NAMALWA (cell line): ENCODE results near the gene ADCY6.

Source experiments
- DNase-seq: peaks from one replicate; pipeline ENCODE4 v3.0.0-alpha.2; 2015; ENCODE audit warnings: low spot score

Gene ADCY6

DNA sequence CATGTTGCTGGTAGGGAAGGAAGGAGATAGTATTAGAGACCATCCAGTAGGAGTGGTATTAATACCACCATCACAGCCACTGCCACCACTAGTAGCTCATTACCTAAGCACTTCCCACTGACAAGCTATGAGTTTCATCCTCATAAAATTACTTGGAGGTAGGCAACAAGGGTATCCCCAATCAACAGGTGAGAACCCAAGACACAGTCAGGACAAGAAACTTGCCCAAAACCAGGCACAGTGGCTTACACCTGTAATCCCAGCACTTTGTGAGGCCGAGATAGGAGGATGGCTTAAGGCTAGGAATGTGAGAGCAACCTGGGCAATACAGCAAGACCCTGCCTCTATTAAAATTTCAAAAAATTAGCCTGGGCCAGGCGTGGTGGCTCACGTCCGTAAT is 5.5 kb downstream of the ADCY6 start:
- DNase-seq = no peak

DNA sequence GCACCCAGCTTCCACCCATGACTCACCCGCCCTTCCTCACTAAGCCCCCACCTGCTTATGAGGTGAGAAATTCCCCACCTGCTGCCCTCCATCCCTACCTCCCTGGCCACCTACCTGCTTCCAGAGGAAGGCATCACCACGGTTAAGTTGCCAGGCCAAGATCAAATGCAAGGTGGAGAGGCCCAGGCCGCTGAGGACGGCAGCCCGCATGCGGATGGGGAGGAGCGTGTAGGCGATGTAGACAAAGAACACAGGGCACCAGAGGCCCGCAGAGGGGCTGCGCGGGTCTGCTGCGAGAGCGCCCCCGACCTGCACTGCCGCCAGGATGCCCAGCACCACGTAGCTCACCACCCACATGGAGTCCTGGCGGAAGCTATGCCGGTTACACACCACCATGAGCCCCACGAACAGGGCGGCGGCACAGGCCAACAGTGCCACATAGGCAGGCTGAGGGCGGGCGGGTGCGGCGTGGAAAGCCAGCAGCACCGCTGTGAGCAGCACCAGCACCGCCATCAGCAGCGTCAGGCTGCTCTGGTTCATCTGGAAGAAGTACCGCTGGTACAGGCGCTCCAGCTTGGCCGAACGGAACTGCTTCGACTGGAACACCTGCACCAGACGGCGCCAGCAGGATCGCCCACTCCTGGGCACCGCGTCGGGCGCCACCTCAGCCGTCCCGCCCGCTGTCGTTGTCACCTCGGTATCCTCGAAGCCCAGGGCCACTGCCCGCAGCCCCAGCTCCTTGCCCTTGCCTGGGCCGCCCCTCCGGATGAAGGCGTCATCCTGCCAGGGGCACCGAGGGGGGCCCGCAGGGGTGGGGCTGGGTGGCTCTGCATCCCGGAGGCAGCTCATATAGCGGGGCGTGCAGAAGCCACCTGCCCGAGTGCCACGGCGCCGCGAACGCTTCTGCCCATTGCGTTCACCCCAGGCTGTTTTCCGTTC is 6.2 kb downstream of the ADCY6 start:
- no peak for DNase-seq

DNA sequence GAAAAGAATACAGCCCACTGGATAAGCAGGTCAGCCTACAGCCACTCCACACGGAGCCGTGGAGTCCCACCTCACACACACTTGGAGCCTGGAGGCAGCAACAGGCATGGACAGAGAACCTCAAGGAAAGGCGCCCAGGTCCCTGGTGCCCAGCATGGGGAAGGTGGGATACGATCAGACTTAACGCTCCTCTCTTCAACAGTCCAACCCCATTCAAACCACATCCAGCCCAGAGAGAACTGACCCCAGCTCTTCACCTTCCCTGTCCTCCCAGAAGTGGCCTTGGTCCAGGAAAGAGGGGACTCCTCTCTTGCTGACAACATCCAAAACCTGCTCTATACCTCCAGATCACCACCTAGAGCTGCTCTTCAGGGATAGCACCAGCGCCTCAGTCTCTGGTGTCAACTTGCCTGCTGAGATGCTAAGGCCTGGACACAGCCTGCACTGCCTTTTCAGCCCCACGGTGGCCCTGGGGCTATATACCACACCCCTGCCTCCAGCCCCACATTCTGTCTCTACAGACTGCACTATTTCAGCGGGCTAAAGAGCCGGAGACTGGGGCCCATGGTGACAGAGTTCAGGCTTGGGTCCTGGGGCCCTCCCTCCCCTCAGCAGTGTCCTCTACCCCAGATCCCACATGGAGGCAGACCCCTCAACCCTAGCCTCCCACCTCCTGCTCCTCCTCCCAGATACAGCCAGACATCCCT is 7.0 kb downstream of the ADCY6 start:
- DNase-seq = no peak

DNA sequence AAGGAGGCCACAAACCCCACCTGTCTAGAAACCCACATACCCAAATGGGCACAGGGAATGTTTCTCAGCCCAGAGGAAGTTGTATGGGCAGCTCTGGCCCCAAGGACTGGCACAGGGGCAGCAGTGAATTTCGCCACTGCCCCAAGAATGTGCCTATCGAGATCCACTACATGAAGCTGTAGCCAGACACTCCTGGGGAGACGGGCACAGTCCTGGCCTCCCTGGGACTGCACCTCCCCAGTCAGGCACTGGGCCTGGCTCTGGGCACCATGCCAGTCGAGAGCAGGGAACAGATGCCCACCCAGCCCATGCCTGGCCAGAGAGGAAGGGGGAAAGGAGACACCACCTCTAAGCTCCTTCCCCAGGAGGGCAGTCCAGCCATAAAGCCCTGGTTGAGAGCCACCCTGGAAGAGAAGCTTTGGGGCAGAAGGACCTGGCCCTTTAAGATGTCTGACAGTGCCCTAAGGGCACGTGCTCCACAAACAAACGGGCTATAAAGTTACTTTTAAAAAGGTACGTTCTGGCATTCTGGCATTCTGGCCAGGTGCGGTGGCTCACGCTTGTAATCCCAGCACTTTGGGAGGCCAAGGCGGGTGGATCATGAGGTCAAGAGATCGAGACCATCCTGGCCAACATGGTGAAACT is 8.4 kb downstream of the ADCY6 start:
- no peak for DNase-seq

DNA sequence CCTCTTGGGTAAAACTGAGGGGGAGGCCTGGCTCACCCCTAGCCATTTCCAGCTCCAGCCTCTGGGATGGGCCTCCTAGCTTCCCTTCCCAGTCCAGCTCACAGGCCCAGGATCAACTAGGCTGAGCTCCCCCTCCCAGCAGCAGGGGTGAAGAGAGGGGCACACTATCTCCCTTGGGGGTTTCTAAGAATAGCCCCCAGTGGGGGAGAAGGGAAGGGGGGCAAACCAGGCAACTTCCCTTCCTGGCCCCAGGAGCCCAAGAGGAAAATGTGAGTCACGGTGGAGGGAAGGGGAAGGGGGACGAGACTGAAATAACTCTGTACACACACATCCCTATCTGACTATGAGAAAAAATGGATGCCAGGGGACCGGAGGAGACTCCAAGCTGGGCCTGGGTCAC is 9.0 kb downstream of the ADCY6 start:
- no peak for DNase-seq

DNA sequence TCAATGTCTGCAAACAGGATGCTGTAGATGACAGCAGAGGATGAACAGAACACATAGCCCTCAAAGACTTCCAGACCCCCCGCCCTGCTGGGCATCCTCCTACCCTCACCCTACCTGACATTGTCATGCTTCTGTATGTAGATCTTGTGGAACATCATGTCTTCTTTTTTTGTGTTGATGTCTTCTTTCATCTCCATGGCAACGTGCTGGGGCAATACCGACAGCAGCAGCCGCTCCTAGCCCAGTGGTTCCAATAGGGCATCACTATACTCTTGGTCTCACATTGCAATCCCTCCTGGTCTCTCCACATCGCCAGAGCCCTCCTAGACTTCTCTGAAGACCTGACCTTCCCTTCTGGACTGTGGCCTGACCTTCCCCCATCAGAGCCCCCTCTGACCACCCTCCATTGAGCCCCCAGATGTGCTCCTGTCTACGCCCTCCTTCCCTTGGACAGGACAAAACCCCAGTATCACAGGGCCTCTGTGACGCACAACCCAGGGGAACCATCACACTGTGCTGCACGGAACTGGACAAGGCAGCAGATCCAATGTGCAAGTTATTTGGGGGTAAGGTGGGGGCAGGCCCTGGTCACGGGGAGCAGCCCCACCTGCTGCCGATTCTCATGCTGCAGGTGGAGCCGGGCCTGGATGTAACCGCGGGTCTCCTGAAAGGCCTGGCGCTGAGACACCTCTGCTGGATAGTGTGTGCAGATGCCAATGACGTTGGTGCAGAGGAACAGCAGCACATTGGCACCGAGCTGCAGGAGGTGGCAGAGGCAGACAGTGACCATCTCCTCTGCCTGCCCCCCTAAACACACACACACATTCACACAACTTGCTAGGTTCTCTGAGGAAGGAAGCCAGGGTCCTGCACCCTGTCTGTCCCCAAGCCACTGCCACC is 11.1 kb downstream of the ADCY6 start:
- peak; percentile 20 for DNase-seq

DNA sequence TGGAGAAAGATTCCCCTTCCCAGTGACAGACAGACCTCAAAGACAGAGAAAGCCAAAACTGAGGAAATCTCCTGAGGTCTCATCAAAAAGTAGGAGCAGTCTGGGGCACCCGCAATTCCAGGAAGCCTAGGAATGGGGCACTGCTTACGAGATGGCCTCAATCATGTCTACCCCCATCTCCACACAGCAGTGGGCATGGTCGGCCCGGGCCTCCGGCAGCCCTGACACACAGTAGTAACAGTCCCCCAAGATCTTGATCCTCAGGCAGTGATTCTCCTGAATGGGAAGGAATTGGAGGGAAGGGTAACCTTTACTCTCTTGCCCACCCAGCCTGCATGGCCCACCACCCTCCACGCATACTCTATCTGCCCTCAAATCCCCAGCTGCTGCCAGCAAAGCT is 11.9 kb downstream of the ADCY6 start:
- no peak for DNase-seq

DNA sequence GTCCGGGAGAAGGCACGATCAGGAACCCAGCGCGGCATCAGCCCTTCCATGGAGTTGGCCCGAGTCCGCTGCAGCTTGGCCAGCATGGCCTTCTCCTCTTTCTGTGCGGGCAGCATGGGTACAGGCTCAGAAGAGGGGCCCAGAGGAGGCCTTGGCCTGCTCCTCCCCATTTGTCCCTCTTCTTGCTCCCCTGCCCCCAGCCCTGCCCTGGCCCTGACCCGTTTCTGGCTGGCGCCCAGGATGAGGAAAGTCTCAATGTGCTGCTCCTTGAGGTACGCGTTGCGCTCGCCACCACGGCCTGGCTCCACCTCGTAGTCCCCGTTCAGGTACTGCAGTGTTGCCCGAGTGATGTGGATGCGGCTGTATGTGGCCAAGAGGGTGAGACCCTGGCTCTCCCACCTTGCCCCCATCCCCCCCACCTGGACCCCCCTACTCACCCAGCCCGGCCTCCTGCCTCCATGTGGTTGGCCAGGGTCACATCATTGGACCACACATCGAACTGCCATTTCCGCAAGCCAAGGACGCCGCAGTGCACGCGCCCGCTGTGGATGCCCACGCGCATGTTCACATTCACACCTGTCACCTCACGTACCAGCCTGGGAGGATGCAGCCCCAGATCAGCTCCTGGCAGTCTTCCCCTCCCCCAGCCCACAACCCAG is 12.8 kb downstream of the ADCY6 start:
- DNase-seq = no peak

DNA sequence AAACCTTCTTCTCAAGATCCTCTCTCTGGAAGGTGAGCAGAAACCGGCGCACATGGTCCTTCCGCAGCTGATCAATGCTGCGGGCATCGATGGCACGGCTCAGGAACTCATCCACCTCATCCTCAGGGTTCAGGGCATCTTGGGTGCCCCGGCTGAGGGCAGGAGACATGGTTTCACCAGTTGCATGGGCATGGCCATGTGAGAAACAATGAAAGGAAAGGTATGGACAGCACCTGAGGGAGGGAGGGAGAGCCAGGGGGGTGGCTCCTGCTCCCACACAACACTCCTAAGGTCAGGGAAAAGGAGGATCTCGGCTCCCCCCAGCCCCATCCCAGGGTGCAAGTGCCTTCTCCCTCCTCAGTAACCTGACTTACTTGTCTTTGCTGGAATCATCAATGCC is 13.6 kb downstream of the ADCY6 start:
- DNase-seq = no peak

DNA sequence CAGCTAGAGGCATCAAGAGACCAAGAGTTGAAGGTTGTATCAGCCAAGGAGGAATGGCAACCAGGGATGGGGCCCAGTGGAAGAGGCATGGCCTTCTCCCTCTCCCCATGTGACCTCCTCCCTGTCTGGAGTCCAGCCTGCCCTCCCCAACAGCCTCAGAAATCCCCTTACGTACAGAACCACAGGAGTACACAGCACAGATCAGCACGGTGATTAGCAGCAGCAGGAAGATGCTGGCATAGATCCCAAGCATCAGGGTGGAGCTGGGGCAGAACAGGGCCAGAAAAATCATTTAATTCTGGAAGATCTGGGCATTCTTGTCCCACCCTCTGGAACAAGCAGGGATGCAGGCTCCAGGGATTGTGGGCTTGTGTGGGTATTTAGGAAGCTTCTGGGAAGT is 14.4 kb downstream of the ADCY6 start:
- DNase-seq = no peak

DNA sequence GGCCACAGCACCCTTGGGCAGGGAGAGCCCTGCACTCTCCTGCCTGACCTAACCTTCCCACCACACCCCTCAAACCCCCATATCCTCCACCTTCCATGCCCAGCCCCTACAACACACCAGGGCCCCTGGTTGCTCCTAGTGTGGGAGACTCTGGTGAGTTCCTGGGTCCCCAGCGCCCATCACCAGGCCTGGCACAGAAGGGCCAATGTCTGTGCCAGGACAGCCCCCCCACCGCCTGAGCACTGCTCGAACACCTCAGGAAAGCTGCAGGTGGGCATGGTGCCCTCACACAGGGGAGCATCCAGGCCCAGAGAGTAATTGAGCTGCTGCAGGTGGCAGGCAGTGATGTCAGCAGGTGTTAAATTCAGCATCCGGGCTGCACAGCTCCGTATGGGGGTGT is 15.2 kb downstream of the ADCY6 start:
- no peak for DNase-seq

DNA sequence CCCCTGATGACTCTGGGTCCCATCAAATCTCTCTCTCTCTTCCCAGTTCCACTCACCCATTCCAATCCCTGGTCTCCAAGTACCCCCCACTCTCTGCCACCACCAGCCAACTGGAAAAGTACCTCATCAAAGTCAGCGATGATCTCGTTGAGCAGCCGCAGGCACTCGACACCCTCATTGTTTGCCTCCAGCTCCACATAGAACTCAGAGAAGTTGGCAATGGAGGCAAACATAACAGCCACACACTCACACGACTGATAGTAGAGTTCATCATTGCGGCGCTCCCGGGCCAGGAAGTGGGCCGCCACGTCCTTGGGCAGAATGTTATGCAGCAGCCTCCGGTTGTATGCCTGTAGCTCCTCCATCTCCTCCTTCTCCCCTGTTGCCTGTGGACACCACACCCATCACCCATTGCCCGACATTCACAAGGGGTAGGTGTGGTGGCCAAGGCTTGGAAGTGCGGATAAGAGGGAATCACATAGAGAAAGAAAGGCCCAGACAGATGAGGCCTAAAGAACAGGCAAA is 17.2 kb downstream of the ADCY6 start:
- no peak for DNase-seq

DNA sequence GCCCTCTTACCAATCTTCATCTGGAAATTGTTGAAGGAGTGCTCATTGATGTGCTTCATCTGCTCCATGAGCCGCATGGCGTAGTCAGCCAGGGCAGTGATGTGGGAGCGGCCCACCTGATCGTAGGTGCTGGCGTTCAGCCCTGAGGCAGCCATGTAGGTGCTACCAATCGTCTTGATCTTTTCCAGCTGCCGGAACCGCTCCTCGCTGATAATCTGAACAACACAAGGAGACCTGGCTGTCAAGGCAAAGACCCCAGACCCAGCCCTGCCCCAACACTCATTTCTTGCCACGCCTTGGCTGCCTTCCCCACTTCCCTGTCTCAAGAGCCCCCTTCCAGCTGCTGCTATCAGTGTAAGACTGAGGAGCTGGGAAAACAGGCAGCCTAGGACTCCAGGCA is 18.1 kb downstream of the ADCY6 start:
- DNase-seq = no peak

DNA sequence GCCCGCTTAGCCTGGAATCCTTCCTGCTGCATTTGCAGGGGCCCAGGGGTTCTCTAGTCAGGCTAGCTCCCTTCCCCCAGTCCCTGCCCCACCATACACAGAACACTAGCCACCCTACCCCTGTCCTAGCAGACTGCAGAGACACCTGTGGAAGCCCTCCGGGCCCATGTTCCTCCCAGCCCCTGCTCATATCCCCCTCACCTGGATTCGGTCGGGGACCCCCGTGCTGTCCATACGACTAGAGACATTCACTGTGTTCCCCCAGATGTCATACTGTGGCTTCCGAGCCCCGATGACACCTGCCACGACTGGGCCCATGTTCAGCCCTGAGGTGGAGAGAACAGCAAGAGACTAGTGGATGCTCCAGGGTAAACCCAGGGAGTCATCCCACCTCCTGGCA is 20.2 kb downstream of the ADCY6 start:
- no peak for DNase-seq

DNA sequence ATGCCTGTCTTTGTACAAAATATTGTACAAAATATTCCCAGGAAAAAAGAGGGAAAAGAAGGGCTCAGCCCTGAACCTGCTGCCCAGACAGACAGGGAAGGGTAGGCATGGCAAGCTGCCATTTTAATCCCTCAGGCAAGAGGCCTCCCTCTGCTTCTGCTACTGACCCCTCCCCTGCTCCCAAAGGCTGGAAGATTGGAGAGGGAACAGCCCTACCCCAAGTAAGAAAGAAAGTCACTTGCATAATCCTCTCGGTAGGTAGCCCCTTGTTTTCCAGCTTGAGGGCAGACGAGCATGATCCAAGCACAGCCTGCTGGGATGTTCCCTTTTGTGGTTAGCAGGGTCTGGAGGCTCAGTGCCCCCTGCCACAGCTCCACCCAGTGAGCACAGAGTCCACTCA is 20.7 kb downstream of the ADCY6 start:
- no peak for DNase-seq

DNA sequence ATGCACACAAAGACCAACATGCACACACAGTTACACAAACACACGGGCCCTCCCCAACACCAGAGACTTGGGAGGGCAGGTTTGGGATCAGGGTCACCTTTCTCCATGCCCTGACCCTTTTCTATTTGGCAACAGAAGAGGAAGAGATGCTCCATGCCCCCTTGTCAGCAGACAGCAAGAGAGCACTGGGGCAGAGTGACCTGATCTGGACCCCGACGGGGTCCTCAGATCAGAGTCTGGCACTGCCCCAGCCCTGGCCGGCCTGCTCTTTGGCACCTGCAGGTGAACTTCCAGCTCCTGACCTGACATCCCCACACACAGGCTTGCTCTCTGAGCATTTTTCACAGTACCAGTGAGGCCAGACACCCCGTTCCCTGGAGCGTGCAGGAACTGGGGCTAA is 21.4 kb downstream of the ADCY6 start:
- no peak for DNase-seq

DNA sequence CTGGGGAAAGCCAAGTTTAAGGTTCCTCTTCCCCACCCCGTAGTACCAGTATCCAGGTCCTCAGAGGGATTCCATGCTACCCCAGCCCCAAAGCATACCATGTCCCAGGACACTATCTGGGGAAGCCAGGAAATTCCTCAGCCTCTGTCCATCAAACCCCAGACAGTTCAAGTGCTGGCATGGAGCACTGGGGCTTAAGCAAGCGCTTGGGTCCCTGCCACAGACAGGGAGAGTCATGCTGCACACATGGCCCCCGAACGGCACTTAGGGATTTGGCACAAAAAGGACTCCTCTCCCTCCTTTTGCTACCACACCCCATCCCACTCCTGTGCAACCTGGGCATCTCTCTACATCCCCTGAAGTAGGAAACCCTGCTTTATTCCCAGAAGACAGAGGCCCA is 21.8 kb downstream of the ADCY6 start:
- no peak for DNase-seq

DNA sequence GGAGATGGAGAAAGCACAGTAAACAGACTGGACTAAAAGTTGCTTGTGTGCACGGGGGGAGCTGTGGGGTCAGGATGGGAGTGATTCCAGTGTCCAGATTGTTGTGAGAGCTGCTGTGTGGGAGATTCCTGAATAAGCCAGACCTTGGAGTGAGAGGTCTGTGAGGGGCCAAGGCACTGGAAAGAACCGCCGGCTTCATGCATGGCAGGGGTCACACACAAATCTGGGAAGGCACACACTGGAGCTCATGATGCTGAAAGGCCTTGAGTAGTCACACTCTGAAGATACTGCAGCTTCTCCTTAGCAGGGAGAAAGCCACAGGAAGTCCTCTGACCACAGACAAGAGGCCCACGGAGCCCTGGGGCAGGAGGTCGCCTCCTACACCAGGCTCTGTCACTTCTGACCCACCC is 23.1 kb downstream of the ADCY6 start:
- DNase-seq = no peak

DNA sequence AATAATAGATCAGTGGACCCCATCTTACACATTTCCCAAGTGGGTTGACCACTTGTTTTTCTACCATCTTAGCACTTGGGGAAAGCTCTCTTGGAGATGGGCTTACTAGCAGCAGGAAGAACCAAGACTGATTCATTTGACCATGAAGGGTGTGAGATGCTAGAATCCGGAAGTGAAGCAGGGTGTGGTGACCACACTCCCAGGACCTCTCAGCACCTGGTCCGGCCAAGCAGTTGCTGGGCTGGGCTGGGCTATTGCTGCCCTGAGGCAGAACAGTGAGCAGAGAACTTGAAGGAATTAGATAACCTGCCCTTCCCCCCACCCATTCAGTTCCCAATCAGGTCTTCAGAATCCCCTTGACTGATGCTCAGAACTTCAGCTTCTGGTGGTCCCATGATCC is 24.4 kb downstream of the ADCY6 start:
- DNase-seq = no peak

DNA sequence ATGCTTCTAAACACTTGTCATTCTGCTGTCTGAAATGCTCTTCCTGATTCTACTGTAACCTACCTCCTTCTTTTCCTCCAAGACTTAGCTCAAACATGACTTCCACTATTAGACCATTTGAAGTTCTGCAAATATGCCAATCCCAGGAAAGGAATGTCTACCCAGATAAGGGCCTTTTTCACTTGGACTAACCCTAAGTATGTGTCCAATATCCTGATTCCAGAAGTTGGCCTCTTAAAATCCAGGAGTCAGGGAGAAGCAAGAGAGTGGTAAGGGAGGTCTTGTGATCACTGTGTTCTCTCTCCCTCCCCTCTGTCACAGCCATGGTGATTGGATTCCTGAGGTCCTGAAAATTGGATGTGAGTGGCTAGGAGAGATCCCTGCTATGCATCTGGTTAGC is 30.2 kb downstream of the ADCY6 start:
- no peak for DNase-seq

DNA sequence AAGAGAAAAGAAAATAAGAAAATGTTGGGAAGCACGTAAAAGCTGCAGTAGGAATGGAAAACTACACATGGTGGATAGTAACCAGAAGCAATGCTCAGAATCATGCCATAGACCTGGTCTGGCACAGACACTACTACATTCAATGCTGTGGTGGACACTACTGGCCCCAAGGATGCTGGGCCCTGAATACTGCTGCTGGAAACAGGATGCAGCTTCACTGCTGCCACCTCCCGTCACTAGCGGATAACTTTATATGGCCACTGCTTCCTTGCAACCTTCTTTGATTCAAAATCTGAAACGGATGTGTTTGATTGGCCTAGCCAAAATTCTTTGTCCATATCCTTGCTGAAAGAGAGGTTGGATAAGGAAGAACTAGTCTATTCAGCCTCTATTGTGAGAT is 30.7 kb downstream of the ADCY6 start:
- DNase-seq = no peak
